Activated T-cell treated with anti-CD3 and anti-CD28 coated beads, Interleukin-2, amount 50 U/mL, for 24 hours (primary cell): Measurements from ENCODE around the gene DNAJC5.
"Not testable (repeated sequence)": the region's sequence is repeated elsewhere in the genome, so short reads cannot be mapped to it uniquely, and the experiment has no call there.

ENCODE experiments used
- DNase-seq: peaks from one replicate; pipeline ENCODE4 v3.0.0-alpha.2; 2020
- H3K27ac Mint-ChIP-seq: 2 replicates; pipeline ENCODE4 v1.8.0; 2020; ENCODE audit warnings: mild to moderate bottlenecking, mixed read lengths
- H3K27me3 Mint-ChIP-seq: 2 replicates; pipeline ENCODE4 v1.8.0; 2020; ENCODE audit warnings: mixed read lengths
- H3K36me3 Mint-ChIP-seq: 2 replicates; pipeline ENCODE4 v1.8.0; 2020; ENCODE audit warnings: low read depth, mixed read lengths
- H3K4me1 Mint-ChIP-seq: 2 replicates; pipeline ENCODE4 v1.8.0; 2020; ENCODE audit warnings: low read depth, mixed read lengths
- H3K4me3 Mint-ChIP-seq: 2 replicates; pipeline ENCODE4 v1.8.0; 2020; ENCODE audit warnings: mild to moderate bottlenecking, moderate library complexity, mixed read lengths
- H3K9me3 Mint-ChIP-seq: 2 replicates; pipeline ENCODE4 v1.8.0; 2020; ENCODE audit warnings: mixed read lengths

DNAJC5 gene

GRCh38 chr20:63964412-63964811 is 69.5 kb downstream of the DNAJC5 start:
- Mint-ChIP-seq H3K9me3 (no peaks in the 10 kb centered on the region), H3K27ac (no peak overlapping the region), H3K4me3 (no peak overlapping the region), H3K36me3 (peaks cover 68% of the 10 kb centered on the region), H3K4me1 (peaks cover 11% of the 10 kb centered on the region), H3K27me3 (no peaks in the 10 kb centered on the region)
- DNase-seq: no peak

- H3K4me1 Mint-ChIP-seq: peaks cover 14% of the 10 kb centered on the region
- no peak overlapping the region for H3K27ac Mint-ChIP-seq
- H3K36me3 Mint-ChIP-seq: peaks cover 58% of the 10 kb centered on the region
- DNase-seq: peak; percentile 28
- no peaks in the 10 kb centered on the region for H3K9me3 Mint-ChIP-seq
- no peaks in the 10 kb centered on the region for H3K27me3 Mint-ChIP-seq
- no peak overlapping the region for H3K4me3 Mint-ChIP-seq
Measured at GRCh38 chr20:63966172-63966943, 71.4 kb downstream of the DNAJC5 start.

GRCh38 chr20:63966944-63967322 is 72.0 kb downstream of the DNAJC5 start:
- no peak overlapping the region for H3K4me3 Mint-ChIP-seq

GRCh38 chr20:63967330-63968135 is 72.6 kb downstream of the DNAJC5 start:
- Mint-ChIP-seq H3K27me3 (no peaks in the 10 kb centered on the region), H3K4me3 (peak overlapping the region; percentile 86), H3K4me1 (peaks cover 17% of the 10 kb centered on the region), H3K27ac (peak overlapping the region; percentile 89), H3K36me3 (peaks cover 46% of the 10 kb centered on the region), H3K9me3 (no peaks in the 10 kb centered on the region)
- peak; percentile 33 for DNase-seq

More at GRCh38 chr20:63966944-63967322, 72.0 kb downstream of the DNAJC5 start:
- H3K36me3 Mint-ChIP-seq: peaks cover 52% of the 10 kb centered on the region
- no peak overlapping the region for H3K27ac Mint-ChIP-seq
- H3K4me1 Mint-ChIP-seq: peaks cover 14% of the 10 kb centered on the region
- H3K9me3 Mint-ChIP-seq: no peaks in the 10 kb centered on the region
- H3K27me3 Mint-ChIP-seq: no peaks in the 10 kb centered on the region
- DNase-seq: peak; percentile 29

- H3K4me1 Mint-ChIP-seq: peaks cover 20% of the 10 kb centered on the region
- H3K9me3 Mint-ChIP-seq: no peaks in the 10 kb centered on the region
- peak overlapping the region; percentile 89 for H3K27ac Mint-ChIP-seq
- peak; percentile 45 for DNase-seq
- H3K36me3 Mint-ChIP-seq: peaks cover 47% of the 10 kb centered on the region
- no peaks in the 10 kb centered on the region for H3K27me3 Mint-ChIP-seq
- H3K4me3 Mint-ChIP-seq: peak overlapping the region; percentile 86
Measured at GRCh38 chr20:63968136-63968927, 73.4 kb downstream of the DNAJC5 start.

- peaks cover 46% of the 10 kb centered on the region for H3K36me3 Mint-ChIP-seq
- peak overlapping the region; percentile 86 for H3K4me3 Mint-ChIP-seq
- peak overlapping the region; percentile 89 for H3K27ac Mint-ChIP-seq
- peak; percentile 66 for DNase-seq
- no peaks in the 10 kb centered on the region for H3K9me3 Mint-ChIP-seq
- H3K4me1 Mint-ChIP-seq: peaks cover 27% of the 10 kb centered on the region
- no peaks in the 10 kb centered on the region for H3K27me3 Mint-ChIP-seq
Measured at GRCh38 chr20:63968928-63969760, 74.2 kb downstream of the DNAJC5 start.

GRCh38 chr20:63969838-63970713 is 75.2 kb downstream of the DNAJC5 start, which contains the start of gene ZNF512B:
TSS of gene ZNF512B (minus strand) at chr20:63969930. CDS start at chr20:63967950, 1,980 bp downstream.
- Mint-ChIP-seq H3K4me1 (peaks cover 32% of the 10 kb centered on the region), H3K36me3 (peaks cover 51% of the 10 kb centered on the region), H3K9me3 (no peaks in the 10 kb centered on the region), H3K27ac (peak within 1 kb of the TSS; percentile 89), H3K4me3 (peak within 1 kb of the TSS; percentile 86), H3K27me3 (no peaks in the 10 kb centered on the region)
- DNase-seq: peak; percentile 76

GRCh38 chr20:63970714-63971431 is 75.9 kb downstream of the DNAJC5 start:
- H3K27me3 Mint-ChIP-seq: no peaks in the 10 kb centered on the region
- H3K27ac Mint-ChIP-seq: no peak overlapping the region
- peak overlapping the region; percentile 69 for H3K4me3 Mint-ChIP-seq
- H3K9me3 Mint-ChIP-seq: no peaks in the 10 kb centered on the region
- H3K36me3 Mint-ChIP-seq: peaks cover 55% of the 10 kb centered on the region
- H3K4me1 Mint-ChIP-seq: peaks cover 32% of the 10 kb centered on the region
- DNase-seq: peak; percentile 29

- H3K36me3 Mint-ChIP-seq: peaks cover 54% of the 10 kb centered on the region
- DNase-seq, H3K4me3 Mint-ChIP-seq, H3K27ac Mint-ChIP-seq, H3K27me3 Mint-ChIP-seq, H3K9me3 Mint-ChIP-seq: not testable (repeated sequence)
- peaks cover 41% of the 10 kb centered on the region for H3K4me1 Mint-ChIP-seq
Measured at GRCh38 chr20:63971960-63972311, 77.0 kb downstream of the DNAJC5 start.

- DNase-seq: peak; percentile 32
- Mint-ChIP-seq H3K27me3 (no peaks in the 10 kb centered on the region), H3K4me1 (peaks cover 47% of the 10 kb centered on the region), H3K9me3 (no peaks in the 10 kb centered on the region), H3K36me3 (peaks cover 53% of the 10 kb centered on the region), H3K4me3 (no peak overlapping the region), H3K27ac (no peak overlapping the region)
Measured at GRCh38 chr20:63972312-63973159, 77.6 kb downstream of the DNAJC5 start.

GRCh38 chr20:63973160-63973479 is 78.2 kb downstream of the DNAJC5 start:
- H3K36me3 Mint-ChIP-seq: peaks cover 47% of the 10 kb centered on the region
- no peaks in the 10 kb centered on the region for H3K27me3 Mint-ChIP-seq
- no peak for DNase-seq
- peaks cover 52% of the 10 kb centered on the region for H3K4me1 Mint-ChIP-seq
- H3K9me3 Mint-ChIP-seq: no peaks in the 10 kb centered on the region
- H3K27ac Mint-ChIP-seq: no peak overlapping the region
- H3K4me3 Mint-ChIP-seq: no peak overlapping the region
